ENCODE measurements around the gene GSTP1.
"Not testable (repeated sequence)": the region's sequence is repeated elsewhere in the genome, so short reads cannot be mapped to it uniquely, and the experiment has no call there.

Gene GSTP1

DNA sequence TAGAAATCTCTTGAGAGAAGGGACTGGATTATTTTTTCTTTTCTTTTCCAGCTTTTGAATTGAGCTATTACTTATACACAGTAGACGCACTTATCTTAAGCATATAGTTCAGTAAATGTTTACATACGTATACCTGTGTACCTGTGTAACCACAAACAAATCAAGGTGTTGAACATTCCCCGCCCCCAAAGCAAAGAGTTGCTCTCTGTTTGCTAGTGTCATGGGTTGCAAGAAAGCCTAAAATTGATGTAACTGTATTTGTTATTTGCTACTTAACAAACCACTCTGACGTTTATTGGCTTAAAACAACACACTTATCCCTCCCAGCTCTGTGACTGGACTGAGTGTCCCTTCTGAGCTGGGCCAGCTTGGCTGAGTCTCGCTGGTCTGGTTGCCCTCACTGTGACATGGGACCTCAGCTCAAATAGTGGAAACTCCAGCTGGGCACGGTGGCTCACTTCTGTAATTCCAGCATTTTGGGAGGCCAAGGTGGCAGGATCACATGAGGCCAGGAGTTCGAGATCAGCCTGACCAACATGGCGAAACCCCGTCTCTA lies 35.0 kb upstream of the GSTP1 start:
- Histone ChIP-seq H3K9ac (ENCODE audit: insufficient read length, low read depth) (no peak overlapping the region), H3K27me3 (ENCODE audit: insufficient read depth, insufficient read length) (no peaks in the 10 kb centered on the region), H3K36me3 (ENCODE audit: insufficient read depth, insufficient read length, low read length) (no peaks in the 10 kb centered on the region), H3K4me3 (ENCODE audit: insufficient read length, low read depth) (no peak overlapping the region), H3K9me3 (ENCODE audit: insufficient read depth, low read length) (peaks cover 26% of the 10 kb centered on the region), H3K4me1 (ENCODE audit: insufficient read depth, insufficient read length) (no peaks in the 10 kb centered on the region)
- no peak for TF ChIP-seq YY1 (IDR thresholded peaks at IDR 0.05; ENCODE audit: insufficient read depth, insufficient read length)
- TF ChIP-seq ZNF274 (IDR thresholded peaks at IDR 0.05; ENCODE audit: low read depth, low read length), result no peak
- TF ChIP-seq SUZ12 (IDR thresholded peaks at IDR 0.05; ENCODE audit: extremely low read depth, insufficient read depth, insufficient read length), result no peak
- DNase-seq (ENCODE audit: low read depth, low spot score), result no peak

DNA sequence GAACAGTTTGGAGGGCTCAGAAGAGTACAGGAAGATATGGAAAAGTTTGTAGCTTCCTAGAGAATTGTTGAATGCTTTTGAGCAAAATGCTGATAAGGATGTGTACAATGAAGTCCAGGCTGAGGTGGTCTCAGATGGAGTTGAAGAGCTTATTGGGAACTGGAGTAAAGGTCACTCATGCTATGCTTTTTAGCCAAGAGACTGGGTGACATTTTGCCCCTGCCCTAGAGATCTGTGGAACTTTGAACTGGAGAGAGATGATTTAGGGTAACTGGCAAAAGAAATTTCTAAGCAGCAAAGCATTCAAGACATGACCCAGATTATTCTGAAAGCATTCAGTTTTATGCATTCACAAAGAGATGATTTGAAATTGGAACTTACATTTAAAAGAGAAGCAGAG lies 32.5 kb upstream of the GSTP1 start:
- Histone ChIP-seq H3K36me3 (ENCODE audit: insufficient read depth, insufficient read length, low read length) (no peaks in the 10 kb centered on the region), H3K9me3 (ENCODE audit: insufficient read depth, low read length) (peaks cover 26% of the 10 kb centered on the region), H3K27me3 (ENCODE audit: insufficient read depth, insufficient read length) (no peaks in the 10 kb centered on the region), H3K4me1 (ENCODE audit: insufficient read depth, insufficient read length) (no peaks in the 10 kb centered on the region), H3K4me3 (ENCODE audit: insufficient read length, low read depth) (no peak overlapping the region), H3K9ac (ENCODE audit: insufficient read length, low read depth) (no peak overlapping the region)
- DNase-seq (ENCODE audit: low read depth, low spot score), result no peak
- no peak for TF ChIP-seq SUZ12 (IDR thresholded peaks at IDR 0.05; ENCODE audit: extremely low read depth, insufficient read depth, insufficient read length)
- no peak for TF ChIP-seq ZNF274 (IDR thresholded peaks at IDR 0.05; ENCODE audit: low read depth, low read length)
- TF ChIP-seq YY1 (IDR thresholded peaks at IDR 0.05; ENCODE audit: insufficient read depth, insufficient read length), result no peak

DNA sequence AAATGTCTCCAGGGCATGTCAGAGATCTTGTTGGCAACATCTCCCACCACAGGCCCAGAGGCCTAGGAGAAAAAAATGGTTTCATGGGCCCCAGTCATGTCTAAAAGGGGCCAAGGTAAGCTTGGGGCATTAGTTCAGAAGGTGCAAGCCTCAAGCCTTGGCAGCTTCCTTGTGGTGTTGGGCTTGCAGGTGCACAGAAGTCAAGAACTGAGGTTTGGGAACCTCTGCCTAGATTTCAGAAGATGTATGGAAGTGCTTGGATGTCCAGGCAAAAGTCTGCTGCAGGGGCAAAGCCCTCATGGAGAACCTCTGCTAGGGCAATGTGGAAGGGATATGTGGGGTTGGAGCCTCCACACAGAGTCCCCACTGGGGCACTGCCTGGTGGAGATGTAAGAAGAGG lies 31.9 kb upstream of the GSTP1 start:
- not testable (repeated sequence) for H3K9ac ChIP-seq (ENCODE audit: insufficient read length, low read depth); H3K4me1 ChIP-seq (ENCODE audit: insufficient read depth, insufficient read length); H3K27me3 ChIP-seq (ENCODE audit: insufficient read depth, insufficient read length); DNase-seq (ENCODE audit: low read depth, low spot score); H3K4me3 ChIP-seq (ENCODE audit: insufficient read length, low read depth); H3K36me3 ChIP-seq (ENCODE audit: insufficient read depth, insufficient read length, low read length)
- H3K9me3 ChIP-seq (ENCODE audit: insufficient read depth, low read length), result peaks cover 26% of the 10 kb centered on the region

DNA sequence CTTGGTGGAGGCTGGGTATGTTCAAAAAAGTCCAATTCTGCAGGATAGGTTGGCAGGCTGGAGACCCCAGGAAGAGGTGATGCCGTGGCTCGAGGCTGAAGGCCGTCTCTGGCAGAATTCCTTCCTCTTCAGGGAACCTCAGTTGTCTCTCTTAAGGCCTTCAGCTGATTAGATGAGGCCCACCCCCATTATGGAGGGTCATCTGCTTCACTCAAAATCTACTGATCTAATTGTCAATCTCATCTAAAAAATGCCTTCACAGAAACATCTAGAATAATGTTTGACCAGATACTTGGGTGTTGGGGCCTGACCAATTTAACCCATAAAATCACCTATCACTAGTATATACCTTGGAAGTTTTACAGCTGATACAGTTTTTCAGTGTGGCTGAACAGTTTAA lies 27.4 kb upstream of the GSTP1 start:
- no peaks in the 10 kb centered on the region for H3K27me3 ChIP-seq (ENCODE audit: insufficient read depth, insufficient read length)
- H3K4me1 ChIP-seq (ENCODE audit: insufficient read depth, insufficient read length), result no peaks in the 10 kb centered on the region
- no peak for TF ChIP-seq SUZ12 (IDR thresholded peaks at IDR 0.05; ENCODE audit: extremely low read depth, insufficient read depth, insufficient read length)
- TF ChIP-seq YY1 (IDR thresholded peaks at IDR 0.05; ENCODE audit: insufficient read depth, insufficient read length), result no peak
- TF ChIP-seq ZNF274 (IDR thresholded peaks at IDR 0.05; ENCODE audit: low read depth, low read length), result no peak
- H3K9ac ChIP-seq (ENCODE audit: insufficient read length, low read depth), result no peak overlapping the region
- no peaks in the 10 kb centered on the region for H3K36me3 ChIP-seq (ENCODE audit: insufficient read depth, insufficient read length, low read length)
- no peak for DNase-seq (ENCODE audit: low read depth, low spot score)
- H3K4me3 ChIP-seq (ENCODE audit: insufficient read length, low read depth), result no peak overlapping the region
- peaks cover 20% of the 10 kb centered on the region for H3K9me3 ChIP-seq (ENCODE audit: insufficient read depth, low read length)

DNA sequence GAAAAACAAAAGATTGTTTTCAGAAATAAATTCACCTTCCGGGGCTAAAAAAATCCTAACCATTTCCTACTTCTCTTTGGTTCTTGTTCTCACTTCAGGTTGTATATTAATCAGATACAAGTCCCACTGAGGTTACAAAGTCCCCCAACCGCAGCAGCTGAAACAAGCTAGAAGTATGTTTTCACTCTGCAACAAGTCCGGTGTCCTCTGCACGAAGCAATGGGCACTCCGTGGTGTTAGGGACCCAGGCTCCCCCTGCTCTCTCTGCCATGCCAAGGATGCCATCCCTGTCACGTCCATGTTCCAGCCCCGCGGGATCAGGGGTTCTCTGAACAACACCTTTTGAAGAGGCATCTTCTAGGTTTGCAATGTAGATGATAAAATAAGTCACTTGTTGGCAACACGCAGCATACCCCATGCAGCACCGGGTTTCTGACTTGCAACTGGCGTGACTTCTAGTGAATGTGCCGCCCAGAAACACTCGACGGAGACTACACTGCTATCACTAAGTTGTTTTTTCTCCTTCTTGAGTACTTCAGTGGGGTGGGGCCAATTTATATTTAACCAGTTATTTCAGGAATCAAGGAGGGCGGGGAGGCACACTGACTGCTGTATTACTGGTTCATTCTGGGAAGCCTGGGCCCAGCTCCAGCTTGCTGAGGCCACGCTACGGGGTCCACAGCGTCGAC lies 25.4 kb upstream of the GSTP1 start:
- DNase-seq (ENCODE audit: low read depth, low spot score), result no peak
- Histone ChIP-seq H3K36me3 (ENCODE audit: insufficient read depth, insufficient read length, low read length) (no peaks in the 10 kb centered on the region), H3K4me1 (ENCODE audit: insufficient read depth, insufficient read length) (no peaks in the 10 kb centered on the region), H3K27me3 (ENCODE audit: insufficient read depth, insufficient read length) (no peaks in the 10 kb centered on the region), H3K9ac (ENCODE audit: insufficient read length, low read depth) (no peak overlapping the region), H3K9me3 (ENCODE audit: insufficient read depth, low read length) (0 out of 2 replicates have a peak, but pooled peaks cover under 1% of the 10 kb centered on the region), H3K4me3 (ENCODE audit: insufficient read length, low read depth) (no peak overlapping the region)
- TF ChIP-seq YY1 (IDR thresholded peaks at IDR 0.05; ENCODE audit: insufficient read depth, insufficient read length) (no peak), SUZ12 (IDR thresholded peaks at IDR 0.05; ENCODE audit: extremely low read depth, insufficient read depth, insufficient read length) (no peak), ZNF274 (IDR thresholded peaks at IDR 0.05; ENCODE audit: low read depth, low read length) (no peak)

DNA sequence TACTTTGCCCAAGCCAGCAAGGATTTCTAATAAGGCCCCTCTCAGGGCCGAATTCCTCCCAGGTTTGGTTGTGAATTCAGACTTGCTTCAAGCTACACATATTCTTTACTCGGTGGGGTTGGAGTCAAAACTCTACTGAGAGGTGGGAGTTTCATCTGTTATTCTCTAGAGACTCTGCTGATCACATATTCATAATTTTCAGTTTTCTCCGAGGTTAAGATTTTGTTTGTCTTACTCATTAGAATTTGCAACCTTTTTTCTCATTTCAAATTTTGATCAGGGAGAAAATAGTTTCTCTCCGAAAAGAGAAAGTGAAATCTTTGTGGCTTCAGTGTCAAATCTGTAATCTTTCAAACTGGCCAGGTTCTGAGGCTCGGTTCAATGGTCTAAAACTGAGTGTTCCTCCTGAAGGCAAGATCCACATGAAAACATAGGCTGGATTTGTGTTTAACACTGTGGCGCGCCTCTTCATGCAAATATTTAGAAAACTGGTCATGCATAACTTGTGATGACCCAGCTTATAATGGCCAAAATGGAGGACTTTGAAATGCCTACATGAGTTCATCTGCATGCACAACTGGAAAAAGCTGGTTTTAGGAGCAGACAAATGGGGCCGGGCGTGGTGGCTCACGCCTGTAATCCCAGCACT lies 21.5 kb upstream of the GSTP1 start:
- TF ChIP-seq SUZ12 (IDR thresholded peaks at IDR 0.05; ENCODE audit: extremely low read depth, insufficient read depth, insufficient read length), result no peak
- TF ChIP-seq ZNF274 (IDR thresholded peaks at IDR 0.05; ENCODE audit: low read depth, low read length), result no peak
- no peak for TF ChIP-seq YY1 (IDR thresholded peaks at IDR 0.05; ENCODE audit: insufficient read depth, insufficient read length)
- Histone ChIP-seq H3K4me3 (ENCODE audit: insufficient read length, low read depth) (no peak overlapping the region), H3K27me3 (ENCODE audit: insufficient read depth, insufficient read length) (no peaks in the 10 kb centered on the region), H3K9me3 (ENCODE audit: insufficient read depth, low read length) (no peaks in the 10 kb centered on the region), H3K9ac (ENCODE audit: insufficient read length, low read depth) (no peak overlapping the region), H3K36me3 (ENCODE audit: insufficient read depth, insufficient read length, low read length) (no peaks in the 10 kb centered on the region), H3K4me1 (ENCODE audit: insufficient read depth, insufficient read length) (no peaks in the 10 kb centered on the region)
- no peak for DNase-seq (ENCODE audit: low read depth, low spot score)

DNA sequence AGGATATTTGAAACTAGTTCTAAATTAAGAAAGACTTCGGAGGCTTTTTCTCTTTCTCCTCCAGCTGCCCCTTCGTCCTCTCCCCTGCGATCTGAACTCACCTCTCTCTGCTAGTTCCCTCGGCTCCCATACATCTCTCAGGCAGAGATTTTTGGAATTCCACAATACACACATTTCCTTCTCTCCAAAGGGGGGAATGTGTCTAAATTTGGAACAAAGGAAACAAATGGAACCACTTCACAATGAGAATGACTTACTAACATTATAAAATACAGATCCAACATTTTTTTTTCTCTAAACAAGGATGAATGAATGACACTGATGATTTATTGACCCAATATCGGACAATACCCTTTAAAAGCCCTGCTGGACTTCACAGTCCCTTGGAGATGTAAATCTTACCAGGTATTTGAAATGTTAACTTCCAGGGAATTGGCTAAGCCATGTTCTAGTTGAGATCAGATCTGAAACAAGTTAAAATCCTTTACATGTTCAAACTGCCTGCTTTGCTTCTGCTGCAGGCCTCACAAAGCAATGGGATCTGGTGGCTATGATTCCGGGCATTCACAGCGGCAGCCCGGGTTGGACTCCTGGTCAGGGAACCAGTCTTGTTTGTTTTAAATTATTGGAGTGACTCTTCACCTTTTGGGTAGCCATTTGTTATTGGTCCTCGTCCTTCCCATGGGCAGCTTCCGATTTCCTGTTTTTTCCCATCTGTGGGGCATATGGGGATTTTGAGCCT lies 20.5 kb upstream of the GSTP1 start:
- no peaks in the 10 kb centered on the region for H3K27me3 ChIP-seq (ENCODE audit: insufficient read depth, insufficient read length)
- no peak overlapping the region for H3K9ac ChIP-seq (ENCODE audit: insufficient read length, low read depth)
- no peak for TF ChIP-seq SUZ12 (IDR thresholded peaks at IDR 0.05; ENCODE audit: extremely low read depth, insufficient read depth, insufficient read length)
- TF ChIP-seq ZNF274 (IDR thresholded peaks at IDR 0.05; ENCODE audit: low read depth, low read length), result no peak
- TF ChIP-seq YY1 (IDR thresholded peaks at IDR 0.05; ENCODE audit: insufficient read depth, insufficient read length), result no peak
- H3K36me3 ChIP-seq (ENCODE audit: insufficient read depth, insufficient read length, low read length), result no peaks in the 10 kb centered on the region
- no peak overlapping the region for H3K4me3 ChIP-seq (ENCODE audit: insufficient read length, low read depth)
- H3K9me3 ChIP-seq (ENCODE audit: insufficient read depth, low read length), result no peaks in the 10 kb centered on the region
- no peaks in the 10 kb centered on the region for H3K4me1 ChIP-seq (ENCODE audit: insufficient read depth, insufficient read length)
- DNase-seq (ENCODE audit: low read depth, low spot score), result no peak

DNA sequence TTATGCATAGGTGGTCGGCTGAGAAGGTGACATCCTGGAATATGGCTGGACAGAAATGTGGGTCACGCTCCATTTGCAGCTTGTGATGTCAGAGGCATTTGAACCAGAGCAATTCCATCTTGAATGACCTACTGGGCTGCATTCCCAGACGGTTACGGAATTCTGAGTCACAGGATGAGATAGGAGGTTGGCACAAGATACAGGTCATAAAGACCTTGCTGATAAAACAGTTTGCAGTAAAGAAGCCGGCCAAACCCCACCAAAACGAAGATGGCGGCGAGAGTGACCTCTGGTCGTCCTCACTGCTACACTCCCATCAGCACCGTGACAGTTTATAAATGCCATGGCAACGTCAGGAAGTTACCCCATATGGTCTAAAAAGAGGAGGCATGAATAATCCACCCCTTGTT lies 19.9 kb upstream of the GSTP1 start:
- H3K4me1 ChIP-seq (ENCODE audit: insufficient read depth, insufficient read length); DNase-seq (ENCODE audit: low read depth, low spot score): not testable (repeated sequence)

More for the DNA sequence above, 19.9 kb upstream of the GSTP1 start:
- H3K9me3 ChIP-seq (ENCODE audit: insufficient read depth, low read length); H3K9ac ChIP-seq (ENCODE audit: insufficient read length, low read depth); H3K4me3 ChIP-seq (ENCODE audit: insufficient read length, low read depth); H3K36me3 ChIP-seq (ENCODE audit: insufficient read depth, insufficient read length, low read length); H3K27me3 ChIP-seq (ENCODE audit: insufficient read depth, insufficient read length): not testable (repeated sequence)
